HUDEP-2 (cell line): ENCODE measurements around the gene LCN2.

Experiments used
- DNase-seq, 76 experiments: peaks; one replicate each; lab custom pipeline; 2025; ENCODE audit not compliant: unreplicated experiment in 76 of 76; lab: John Stamatoyannopoulos, UW

Gene LCN2

GRCh38 chr9:128146591-128147120, 2.6 kb upstream of the LCN2 start:
- DNase-seq, result no peak

- no peak for DNase-seq
Observed at GRCh38 chr9:128148509-128149000, 698 bp upstream of the LCN2 start.

- DNase-seq, result peak in 14 of 76 experiments; percentile 4 to 29 (median 20)
Observed at GRCh38 chr9:128149951-128150593, 819 bp downstream of the LCN2 start.

GRCh38 chr9:128150594-128151308, 1.5 kb downstream of the LCN2 start:
- peak in 9 of 76 experiments; percentile 8 to 38 (median 20) for DNase-seq

GRCh38 chr9:128151309-128152132, 2.3 kb downstream of the LCN2 start:
- DNase-seq, result no peak

- DNase-seq, result no peak
Observed at GRCh38 chr9:128152133-128153059, 3.1 kb downstream of the LCN2 start.

GRCh38 chr9:128153060-128153946, 4.0 kb downstream of the LCN2 start:
- no peak for DNase-seq

GRCh38 chr9:128153947-128154695, 4.9 kb downstream of the LCN2 start:
- DNase-seq, result no peak

- DNase-seq, result no peak
Observed at GRCh38 chr9:128155736-128156500, 6.7 kb downstream of the LCN2 start.

- DNase-seq, result no peak
Observed at GRCh38 chr9:128159522-128159783, 10.2 kb downstream of the LCN2 start.

GRCh38 chr9:128159784-128160602, 10.7 kb downstream of the LCN2 start, which contains the start of gene BBLN:
TSS of gene BBLN (plus strand) at chr9:128160265. CDS start at chr9:128160408, 143 bp downstream.
- peak in 73 of 76 experiments; percentile 40 to 96 (median 88) for DNase-seq

GRCh38 chr9:128160603-128160987, 11.3 kb downstream of the LCN2 start:
- peak in 35 of 76 experiments; percentile 8 to 57 (median 25) for DNase-seq

GRCh38 chr9:128161215-128161902, 12.1 kb downstream of the LCN2 start:
- DNase-seq, result no peak

- DNase-seq, result no peak
Observed at GRCh38 chr9:128162215-128163026, 13.2 kb downstream of the LCN2 start.

- no peak for DNase-seq
Observed at GRCh38 chr9:128163027-128163515, 13.8 kb downstream of the LCN2 start.
